CD4-positive, alpha-beta T cell treated with Interleukin-17A for 4 hours (primary cell): ENCODE results near the gene LRWD1.
A peak's percentile ranks its signal among the peaks of the same experiment; 100 is the strongest.

Experiments
- DNase-seq: peaks from one replicate; pipeline ENCODE4 v3.0.0-alpha.2; 2020; ENCODE audit warnings: mixed read lengths

The LRWD1 gene

DNA sequence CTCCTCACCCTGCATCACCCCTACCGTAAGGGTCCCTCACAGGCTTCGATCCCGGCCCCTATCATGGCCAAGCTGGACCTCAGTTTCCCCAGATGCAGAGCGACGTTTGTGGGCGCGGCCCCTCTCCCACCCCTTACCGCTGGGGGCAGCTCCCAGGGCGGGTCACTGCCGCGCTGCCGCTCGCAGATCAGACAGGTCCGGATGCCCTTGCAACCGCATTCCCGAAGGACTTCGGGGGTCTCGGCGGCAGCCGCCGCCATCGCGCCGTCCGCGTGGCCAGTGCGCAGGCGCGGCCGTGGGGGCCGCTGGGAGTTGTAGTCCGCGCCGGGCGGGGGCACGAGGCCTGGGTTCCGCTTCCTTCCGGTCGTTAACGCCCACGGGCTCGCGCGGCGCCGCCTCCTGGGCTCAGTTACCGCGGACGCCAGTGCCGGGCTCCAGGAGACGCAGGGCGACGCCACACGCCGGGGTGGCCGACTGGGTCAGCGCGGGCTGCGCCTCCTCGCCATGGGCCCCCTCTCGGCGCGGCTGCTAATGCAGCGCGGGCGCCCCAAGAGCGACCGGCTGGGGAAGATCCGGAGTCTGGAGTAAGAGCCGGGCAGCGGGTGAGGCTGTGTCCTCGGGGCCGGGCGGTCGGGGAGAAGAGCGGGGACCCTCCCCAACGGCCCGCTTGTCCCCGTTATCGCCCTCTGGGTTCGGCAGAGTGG lies at the start of gene LRWD1, which contains the start of gene ALKBH4:
LRWD1 (plus strand) TSS at position 408 of the 704 bp plus-strand sequence; CDS start at position 505, 97 bp downstream.
ALKBH4 (minus strand) TSS at position 287 of the 704 bp plus-strand sequence; CDS start at position 260, 27 bp downstream.
- peak; percentile 96 for DNase-seq

DNA sequence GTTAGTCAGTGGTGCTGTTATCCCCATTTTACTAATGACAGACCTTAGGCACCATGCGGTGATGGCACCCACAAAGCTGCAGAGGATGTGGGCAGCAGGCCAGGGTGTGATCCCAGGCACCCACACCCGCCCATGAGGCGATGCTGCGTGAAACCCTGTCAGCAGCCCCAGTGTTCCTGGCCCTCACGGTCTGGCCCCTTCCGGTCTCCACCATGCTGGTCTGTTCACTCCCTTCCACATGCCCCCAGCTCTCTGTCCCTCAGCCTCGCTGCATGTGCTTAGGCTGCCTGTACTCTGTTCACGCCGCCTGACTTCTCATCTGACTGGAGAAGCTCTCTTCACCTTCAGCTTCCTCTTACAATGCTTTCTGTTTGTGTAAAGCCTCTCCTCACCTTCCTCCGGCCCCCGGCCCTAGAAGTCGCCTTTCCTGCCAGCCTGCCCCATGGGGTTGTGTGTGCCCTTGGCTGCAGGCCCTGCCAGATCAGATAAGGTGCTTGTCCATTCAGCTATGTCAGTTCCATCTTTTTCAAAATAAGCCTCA lies 49.0 kb upstream of the LRWD1 start:
- peak; percentile 77 for DNase-seq

DNA sequence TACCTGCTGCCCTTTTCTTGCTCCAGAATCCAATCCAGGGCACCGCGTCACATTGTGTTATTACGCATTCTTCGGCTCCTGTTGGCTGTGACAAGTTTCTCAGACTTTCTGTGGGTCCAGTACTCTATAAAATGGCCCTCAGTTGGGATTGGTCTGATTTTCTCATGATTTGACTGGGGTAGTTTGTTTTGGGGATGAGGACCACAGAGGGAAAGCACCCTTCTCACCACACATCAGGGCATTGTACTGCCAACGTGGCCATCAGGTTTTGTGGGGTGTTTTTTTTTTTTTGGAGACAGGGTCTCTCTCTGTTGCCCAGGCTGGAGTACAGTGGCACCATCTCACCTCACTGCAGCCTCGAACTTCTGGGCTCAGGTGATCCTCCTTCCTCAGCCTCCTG lies 48.4 kb upstream of the LRWD1 start:
- no peak for DNase-seq

DNA sequence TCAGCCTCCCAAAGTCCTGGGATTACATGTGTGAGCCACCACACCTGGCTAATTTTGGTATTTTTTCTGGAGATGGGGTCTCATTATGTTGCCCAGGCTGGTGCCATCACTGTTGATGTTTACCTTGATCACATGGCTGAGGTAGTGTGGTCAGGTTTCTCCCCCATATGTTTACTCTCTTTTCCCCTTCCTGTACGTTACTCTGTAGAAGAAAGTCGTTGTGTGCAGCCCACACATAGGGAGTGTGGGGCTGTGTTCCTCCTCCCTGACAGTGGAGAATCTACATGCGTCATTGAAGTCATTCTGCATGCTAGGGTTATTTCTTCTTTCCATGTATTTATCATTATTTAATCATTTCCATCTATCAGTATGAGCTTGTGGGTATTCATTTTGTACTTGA lies 47.7 kb upstream of the LRWD1 start:
- peak; percentile 31 for DNase-seq

DNA sequence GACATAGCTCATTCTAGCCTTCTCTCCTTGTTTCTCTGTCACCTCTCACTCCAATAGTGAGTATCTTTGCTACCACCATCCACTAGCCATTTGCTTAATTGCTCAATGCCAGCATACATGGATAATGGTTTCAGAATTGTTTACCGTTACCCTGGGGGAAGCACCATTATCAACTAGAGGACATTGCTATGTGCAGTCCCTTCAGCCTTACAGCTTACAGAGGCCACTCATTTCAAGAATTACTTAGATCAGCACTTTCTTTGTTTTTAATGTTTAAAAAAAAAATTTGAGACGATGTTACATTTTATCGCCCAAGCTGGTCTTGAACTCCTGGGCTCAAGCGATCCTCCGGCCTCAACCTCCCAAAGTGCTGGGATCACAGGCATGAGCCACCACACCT lies 46.2 kb upstream of the LRWD1 start:
- no peak for DNase-seq

DNA sequence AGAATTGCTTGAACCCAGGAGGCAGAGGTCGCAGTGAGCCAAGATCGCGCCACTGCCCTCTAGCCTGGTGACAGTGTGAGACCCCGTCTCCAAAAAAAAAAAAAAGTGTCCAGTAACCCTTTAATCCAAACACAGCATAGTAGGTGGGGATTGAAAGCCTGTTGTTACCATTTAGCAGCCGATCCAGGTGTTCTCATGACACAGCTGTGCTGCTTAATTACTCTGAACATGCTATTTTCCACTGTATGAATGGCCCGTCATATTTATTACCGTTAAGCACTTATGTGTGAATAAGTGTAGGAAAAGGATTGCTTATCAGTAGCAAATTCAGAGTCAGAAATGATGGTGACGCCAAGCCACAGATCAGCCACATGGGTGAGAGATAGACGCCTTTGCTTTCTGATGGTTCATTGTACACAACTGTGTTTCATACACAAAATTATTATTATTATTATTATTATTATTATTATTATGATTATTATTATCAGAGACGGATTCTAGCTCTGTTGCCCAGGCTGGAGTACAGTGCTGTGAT lies 43.0 kb upstream of the LRWD1 start:
- no peak for DNase-seq

DNA sequence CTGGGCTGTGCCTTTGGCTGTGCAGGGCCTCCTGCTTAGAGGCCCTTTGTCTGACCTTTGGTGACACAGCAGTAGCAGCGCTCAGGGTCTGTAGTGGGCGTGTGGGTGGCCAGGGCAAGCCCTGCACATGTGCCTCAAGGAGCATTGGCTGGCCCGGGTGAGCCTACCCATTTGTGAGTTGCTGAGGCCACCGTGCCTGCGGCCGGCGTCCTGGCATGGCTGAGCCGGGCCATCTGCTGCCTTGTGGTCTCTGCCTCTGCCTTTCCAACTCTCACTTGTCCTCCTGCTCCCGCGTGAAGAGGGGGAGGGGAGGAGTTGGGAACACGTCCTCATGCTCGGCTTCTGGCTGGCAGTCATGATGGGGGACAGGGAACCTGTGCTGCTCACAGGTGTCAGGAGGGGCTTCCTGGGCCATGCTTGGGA lies 40.6 kb upstream of the LRWD1 start:
- DNase-seq, result no peak

DNA sequence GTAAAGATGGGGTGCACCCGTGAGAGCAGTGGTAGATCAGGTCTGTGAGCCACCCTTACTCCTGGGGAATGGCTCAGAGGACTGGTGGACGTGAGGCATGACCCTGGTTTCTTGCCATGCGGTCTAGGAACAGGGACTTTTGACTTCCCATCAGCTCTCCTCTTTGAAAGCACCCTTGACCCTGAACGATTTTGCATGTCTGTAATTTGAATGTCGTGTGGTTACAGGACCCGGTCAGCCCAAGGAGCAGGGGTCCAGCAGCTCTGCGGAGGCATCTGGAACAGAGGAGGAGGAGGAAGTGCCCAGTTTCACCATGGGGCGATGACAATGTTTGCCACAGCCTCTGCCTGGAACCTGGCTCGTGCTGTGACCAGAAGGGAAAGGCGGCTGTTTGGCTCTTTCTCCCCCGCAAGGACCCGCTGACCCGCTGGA lies 40.0 kb upstream of the LRWD1 start:
- no peak for DNase-seq

DNA sequence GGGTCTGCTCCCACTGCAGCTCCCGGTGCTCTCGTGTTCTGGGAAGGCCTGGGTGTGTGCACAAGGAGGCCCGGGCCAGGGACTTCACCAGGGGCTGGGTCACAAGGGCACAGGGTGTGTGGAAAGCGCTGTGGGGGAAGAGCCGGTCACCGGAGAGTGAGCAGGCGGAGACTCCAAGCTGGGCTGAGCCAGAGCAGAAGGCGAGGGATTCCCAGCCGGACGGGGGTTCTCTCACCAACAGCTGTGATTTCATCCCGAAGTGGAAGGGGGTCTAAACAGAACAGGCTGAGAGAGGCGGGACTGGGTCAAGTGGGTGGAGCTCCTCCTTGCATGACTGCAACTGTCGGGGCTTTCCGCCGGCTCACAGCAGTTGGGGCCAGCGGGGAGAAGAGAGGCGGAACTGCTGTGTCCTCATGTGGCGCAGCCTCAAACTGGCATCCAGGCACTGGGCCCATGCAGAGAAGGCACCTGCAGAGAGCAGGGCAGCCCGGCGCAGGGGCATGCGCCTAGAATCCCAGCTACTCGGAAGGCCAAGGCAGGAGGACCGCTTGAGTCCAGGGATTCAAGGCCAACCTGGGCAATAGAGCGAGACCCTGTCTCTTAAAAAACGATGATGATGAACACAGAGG lies 39.0 kb upstream of the LRWD1 start:
- peak; percentile 88 for DNase-seq

DNA sequence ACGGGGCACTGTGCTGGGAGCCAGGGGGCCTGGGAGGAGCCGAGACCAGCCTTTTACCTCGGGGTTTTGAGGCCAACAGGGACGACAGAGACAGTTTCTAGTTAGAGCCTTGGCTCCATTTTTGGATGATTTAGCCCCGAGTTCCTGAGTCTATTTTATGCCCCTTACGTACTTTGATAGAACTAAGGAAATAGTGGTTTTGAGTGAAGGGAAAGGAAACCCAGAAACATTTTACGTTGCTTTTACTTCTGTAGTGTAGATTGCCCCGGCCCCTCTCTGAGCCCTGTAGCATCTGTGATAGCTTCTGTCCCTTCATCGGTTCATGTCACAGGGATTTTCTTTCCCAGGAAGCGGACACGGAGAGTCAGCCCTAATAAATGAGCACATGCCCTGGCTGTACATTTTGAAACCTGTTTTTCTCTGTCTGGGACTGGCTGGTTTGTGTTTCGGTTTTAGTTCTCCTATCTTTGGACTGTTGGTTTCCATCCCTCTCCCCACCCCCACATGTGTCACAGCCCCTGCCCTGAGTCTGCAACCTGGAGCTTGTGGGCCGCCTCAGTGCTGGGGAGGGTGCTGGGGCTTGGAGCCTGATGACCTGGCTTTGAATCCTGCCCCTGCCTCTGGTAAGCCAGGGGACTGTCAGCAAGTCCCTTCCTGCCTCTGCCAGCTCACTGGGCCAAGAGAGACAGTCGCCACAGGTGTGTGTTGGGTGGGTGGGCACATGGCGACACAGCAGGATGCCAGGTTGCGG lies 38.3 kb upstream of the LRWD1 start:
- DNase-seq, result peak; percentile 77

DNA sequence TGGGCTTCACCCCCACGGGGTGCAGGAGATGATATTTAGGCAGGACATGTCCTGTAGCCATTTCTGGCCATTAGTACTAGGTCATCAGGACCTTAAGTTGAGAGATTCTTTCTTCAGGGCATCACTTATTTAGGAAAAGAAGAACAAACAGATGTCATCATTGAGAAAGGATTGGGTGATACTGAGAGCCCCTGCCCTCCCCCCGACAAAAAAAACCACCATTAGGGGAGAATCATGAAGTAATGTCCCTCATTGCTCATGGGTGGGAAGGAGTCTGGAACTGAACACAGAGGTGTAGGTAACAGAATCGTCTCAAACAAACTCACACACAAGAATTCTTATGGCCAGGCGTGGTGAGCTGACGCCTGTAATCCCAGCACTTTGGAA lies 37.8 kb upstream of the LRWD1 start:
- DNase-seq, result no peak

DNA sequence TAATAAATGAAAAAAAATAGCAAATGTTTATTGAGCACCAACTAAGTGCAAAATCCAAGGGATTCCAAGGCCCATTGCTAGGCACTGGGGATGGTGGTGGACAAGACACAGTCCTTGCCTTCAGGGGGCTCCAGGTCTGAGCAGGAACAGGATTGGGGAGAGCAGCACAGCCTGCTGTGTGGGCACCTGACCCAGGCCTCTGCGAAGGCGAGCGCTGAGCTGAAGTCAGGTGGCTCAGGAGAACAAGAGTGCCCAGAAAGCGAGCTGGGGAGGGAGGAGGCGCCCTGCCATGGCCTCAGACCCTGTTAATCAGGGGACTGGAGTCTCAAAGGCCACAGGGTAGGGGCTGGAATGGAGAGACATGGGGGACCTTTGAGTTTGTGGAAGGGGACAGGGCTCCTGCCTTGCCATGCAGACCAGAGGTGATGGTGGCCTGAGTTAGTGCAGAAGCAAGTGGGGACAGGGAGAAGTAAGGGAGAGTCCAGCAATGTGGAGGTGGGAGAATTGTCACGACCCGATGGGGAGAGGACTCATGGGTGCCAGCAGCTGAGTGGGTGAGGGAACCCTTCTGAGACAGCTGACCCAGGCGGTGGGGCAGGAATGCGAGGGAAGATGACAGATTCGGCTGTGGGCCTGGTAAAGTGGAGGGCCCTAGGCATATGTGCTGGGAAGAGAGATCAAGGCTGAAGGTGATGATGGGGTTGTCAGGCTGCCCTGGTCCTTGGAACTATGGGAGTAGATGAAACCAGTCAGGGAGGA lies 35.5 kb upstream of the LRWD1 start:
- DNase-seq, result no peak

DNA sequence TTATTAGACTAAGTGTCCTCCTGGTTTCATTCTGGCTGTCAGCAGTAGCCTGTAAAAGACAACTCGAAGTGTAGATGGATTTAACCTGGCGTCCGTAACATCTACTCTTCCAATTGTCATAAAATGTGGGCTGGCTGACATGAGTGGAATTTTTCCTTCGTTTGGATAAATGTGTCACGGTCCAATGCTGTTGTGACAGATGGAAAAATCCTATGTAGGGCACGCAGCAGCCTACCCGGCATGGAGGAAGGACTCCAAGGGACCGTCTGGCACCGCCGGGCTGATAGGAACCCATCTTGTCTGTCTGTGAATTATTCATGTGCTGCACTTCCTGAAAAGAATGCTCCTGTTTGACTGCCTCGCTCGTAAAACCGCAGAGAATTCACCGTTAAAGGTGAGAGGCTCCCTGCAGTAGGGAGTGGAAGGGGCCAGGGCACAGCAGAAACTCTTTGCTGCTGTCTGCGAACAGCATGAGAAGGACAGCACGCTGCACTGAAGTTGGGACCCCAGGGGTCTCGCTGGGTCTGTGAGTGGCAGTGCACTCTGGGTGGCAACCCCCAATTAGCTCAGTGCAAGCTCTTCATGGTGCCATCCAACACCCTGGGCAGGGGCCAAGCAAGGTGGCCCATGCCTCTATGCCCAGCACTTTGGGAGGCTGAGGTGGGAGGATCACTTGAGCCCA lies 33.0 kb upstream of the LRWD1 start:
- peak; percentile 77 for DNase-seq

DNA sequence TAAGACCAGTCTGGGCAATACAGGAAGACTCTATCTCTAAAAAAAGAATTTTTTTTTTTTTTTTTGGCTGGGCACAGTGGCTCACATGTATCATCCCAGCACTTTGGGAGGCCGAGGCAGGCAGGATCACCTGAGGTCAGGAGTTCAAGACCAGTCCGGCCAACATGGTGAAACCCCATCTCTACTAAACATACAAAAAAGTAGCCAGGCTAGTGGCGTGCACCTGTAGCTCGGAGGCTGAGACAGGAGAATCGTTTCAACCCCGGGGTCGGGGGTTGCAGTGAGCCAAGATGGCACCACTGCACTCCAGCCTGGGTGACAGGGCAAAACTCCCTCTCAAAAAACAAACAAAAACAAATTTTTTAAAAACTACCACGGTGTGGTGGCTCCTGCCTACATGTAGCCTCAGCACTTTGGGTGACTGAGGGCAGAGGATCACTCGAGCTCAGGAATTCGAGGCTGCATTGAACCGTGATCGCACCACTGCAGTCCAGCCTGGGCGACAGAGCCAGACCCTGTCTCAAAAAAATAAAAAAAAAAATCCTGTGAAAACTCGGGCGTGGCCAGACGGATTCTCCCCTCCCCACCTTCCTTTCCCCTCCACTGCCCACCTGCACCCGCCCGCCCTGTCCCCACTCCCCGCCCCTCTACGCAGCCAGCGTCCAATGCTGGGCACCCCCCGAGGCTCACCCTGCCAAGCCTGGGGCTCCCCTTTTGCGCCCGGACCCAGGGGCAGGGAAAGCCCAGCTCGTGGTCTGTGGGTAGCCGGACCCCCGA lies 32.2 kb upstream of the LRWD1 start:
- DNase-seq, result peak; percentile 32

DNA sequence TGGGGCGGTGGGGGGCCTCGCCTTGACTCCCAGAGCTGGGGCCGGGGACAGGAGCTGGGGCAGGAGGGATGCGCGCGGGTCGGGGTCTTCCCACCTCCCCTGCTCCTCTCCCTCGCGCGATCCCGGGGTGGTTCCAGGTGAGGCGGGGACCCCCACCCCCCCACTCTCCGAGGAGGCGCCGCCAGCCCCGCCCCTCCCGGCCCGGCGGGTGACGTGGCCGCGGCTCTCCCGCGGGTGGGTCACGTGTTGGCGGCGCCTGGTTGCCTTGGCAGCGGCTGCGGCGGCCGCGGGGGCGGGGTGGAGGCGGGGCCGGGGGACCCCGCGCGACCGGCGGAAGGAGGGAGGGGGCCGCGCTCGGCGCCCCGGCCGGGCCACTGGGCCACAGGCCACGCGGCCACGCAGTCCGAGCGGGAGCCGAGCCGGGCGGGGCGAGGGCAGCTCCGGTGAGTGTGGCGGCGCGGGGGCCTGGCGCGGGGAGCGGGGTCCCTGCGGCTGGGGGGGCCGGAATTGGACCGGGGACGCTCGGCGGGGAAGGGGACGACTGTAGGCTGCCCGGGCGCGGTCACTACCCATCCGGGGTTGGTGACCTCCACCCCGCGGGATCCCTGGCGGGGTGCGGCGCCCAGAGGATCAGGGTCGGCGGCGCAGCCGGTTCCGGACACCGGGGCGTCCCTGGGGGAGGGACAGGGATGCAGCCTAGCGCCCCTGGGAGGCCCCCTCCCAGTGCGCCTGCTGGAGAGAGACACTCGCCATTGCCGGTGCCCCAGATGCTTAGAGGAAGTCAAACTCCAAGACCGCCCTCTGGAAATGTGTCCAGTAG lies 31.4 kb upstream of the LRWD1 start, which contains the start of gene ORAI2:
ORAI2 (plus strand) TSS at position 357 of the 820 bp plus-strand sequence. CDS start 5,382 bp downstream, outside the sequence.
- DNase-seq, result peak; percentile 92

DNA sequence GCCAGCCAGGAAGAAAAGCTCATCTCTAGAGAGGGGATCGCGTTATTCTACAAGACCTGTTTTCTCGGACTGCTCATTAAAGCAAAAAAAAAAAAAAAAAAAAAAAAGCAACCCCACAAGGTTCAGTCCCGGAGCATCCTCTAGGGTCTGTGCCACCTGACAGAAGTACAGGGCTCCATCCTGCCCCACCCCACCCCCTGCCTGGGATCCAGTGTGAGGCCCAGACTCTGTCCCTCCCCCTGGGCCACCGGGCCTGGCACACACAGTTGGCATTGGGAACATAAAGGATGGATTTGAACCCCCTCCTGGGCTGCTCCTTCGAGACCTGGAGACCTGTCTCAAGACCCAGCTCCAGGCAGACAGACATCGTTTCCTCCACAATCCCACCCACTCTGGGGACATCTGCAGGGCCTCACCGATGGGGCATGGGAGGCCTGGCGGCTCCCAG lies 30.7 kb upstream of the LRWD1 start:
- peak; percentile 44 for DNase-seq

DNA sequence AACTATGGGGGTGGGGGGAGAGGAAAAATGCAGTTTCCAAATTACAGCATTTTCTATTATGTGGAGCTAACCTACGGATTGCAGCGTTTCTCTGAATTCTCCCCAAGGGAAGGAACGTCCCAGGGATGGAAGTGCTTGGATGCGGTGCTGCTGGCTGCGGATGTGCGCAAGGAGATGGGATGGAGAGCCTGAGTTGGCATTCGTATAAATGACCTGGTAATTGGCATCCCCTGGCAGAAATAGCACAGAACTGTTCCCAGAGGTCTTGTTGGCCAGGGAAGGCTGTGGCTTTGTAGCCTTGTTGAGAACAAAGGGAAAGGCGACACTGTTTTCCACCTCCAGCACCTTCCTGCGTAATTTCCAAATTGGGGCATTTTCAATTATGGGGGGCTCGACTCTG lies 28.7 kb upstream of the LRWD1 start:
- no peak for DNase-seq

DNA sequence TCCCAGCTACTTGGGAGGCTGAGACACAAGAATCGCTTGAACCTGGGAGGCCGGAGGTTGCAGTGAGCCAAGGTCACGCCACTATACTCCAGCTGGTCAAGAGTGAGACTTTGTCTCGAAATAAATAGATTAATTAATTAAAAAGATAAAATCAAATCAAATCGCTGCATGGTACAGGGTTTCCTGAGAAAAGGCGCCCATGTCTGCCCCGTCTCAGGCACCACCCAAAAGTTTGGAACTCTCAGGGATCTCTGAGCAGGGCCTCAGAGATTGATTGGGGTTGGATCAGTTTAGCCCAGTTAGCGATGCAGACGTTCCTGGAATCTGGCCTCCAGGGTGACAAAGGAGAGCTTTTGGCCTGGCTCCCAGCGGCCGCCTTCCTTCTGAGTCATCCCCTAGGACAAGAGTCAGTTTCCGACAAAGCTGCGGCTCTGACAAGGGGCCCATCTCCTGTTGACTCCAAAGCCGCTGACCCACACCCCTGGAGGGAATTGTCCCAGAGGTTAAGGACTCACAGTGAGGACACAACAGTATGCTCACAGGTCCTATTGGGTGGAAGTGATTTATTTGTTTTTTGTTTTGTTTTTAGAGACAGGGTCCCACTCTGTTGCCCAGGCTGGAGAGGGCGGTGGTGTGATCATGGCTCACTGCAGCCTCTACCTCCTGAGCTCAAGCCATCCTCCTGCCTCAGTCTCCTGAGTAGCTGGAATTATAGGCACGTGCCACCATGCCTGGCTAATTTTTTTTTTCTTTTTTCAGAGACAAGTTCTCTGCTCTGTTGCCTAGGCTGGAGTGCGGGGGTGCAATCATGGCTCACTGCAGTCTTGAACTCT lies 24.6 kb upstream of the LRWD1 start:
- no peak for DNase-seq
